AG09309 (cell line): ENCODE measurements around the gene SLX9.
"Not testable (repeated sequence)": the region's sequence is repeated elsewhere in the genome, so short reads cannot be mapped to it uniquely, and the experiment has no call there.

ENCODE experiments used
- DNase-seq: peaks from one replicate; pipeline ENCODE4 v3.0.0-alpha.2; 2010; ENCODE audit warnings: low read depth
- H3K4me3 ChIP-seq: 2 replicates; pipeline ENCODE4 v1.5.1; 2011; ENCODE audit warnings: mild to moderate bottlenecking, low read depth, low read length, moderate library complexity; ENCODE audit not compliant: control insufficient read depth
- CTCF ChIP-seq: IDR thresholded peaks from 2 replicates; pipeline ENCODE4 v1.5.1; 2011; ENCODE audit warnings: mild to moderate bottlenecking, low read depth, low read length, inconsistent platforms; ENCODE audit not compliant: insufficient read depth, control insufficient read depth; ENCODE audit errors: missing control alignments

SLX9 gene

GRCh38 chr21:44972301-44972814 is 32.5 kb downstream of the SLX9 start:
- no peak overlapping the region for H3K4me3 ChIP-seq
- no peak for DNase-seq
- no peak for TF ChIP-seq CTCF

- no peak overlapping the region for H3K4me3 ChIP-seq
- TF ChIP-seq CTCF: no peak
- no peak for DNase-seq
Observed at GRCh38 chr21:44972821-44973220, 33.0 kb downstream of the SLX9 start.

- no peak for DNase-seq
- no peak overlapping the region for H3K4me3 ChIP-seq
- no peak for TF ChIP-seq CTCF
Observed at GRCh38 chr21:44973598-44973997, 33.8 kb downstream of the SLX9 start.

- no peak for TF ChIP-seq CTCF
- H3K4me3 ChIP-seq: no peak overlapping the region
- DNase-seq: no peak
Observed at GRCh38 chr21:44974676-44975075, 34.8 kb downstream of the SLX9 start.

- no peak for DNase-seq
- TF ChIP-seq CTCF: no peak
- no peak overlapping the region for H3K4me3 ChIP-seq
Observed at GRCh38 chr21:44975720-44976555, 36.1 kb downstream of the SLX9 start.

GRCh38 chr21:44976556-44977393 is 36.9 kb downstream of the SLX9 start:
- peak; percentile 12 for TF ChIP-seq CTCF
- not testable (repeated sequence) for DNase-seq, H3K4me3 ChIP-seq
